Progenitor cell of endocrine pancreas (in vitro differentiated cells): ENCODE data around the gene STKLD1. TPM values are rescaled to one million over a fixed set of nuclear protein-coding genes. Genes with fewer than 3 reads are reported as not detected.

Experiments
- DNase-seq: peaks from one replicate; pipeline ENCODE4 v3.0.0; 2021; ENCODE audit warnings: low spot score; ENCODE audit not compliant: unreplicated experiment
- H3K27ac Mint-ChIP-seq: 2 replicates; pipeline ENCODE4 v1.8.0; 2021; ENCODE audit warnings: mild to moderate bottlenecking, moderate library complexity, mixed read lengths
- H3K27me3 Mint-ChIP-seq: 2 replicates; pipeline ENCODE4 v1.8.0; 2021; ENCODE audit warnings: mixed read lengths
- H3K36me3 Mint-ChIP-seq: 2 replicates; pipeline ENCODE4 v1.8.0; 2022; ENCODE audit warnings: mixed read lengths; ENCODE audit not compliant: insufficient read depth
- H3K4me1 Mint-ChIP-seq: 2 replicates; pipeline ENCODE4 v1.8.0; 2021; ENCODE audit warnings: low read depth, mixed read lengths
- H3K4me3 Mint-ChIP-seq: 2 replicates; pipeline ENCODE4 v1.8.0; 2021; ENCODE audit warnings: low read depth, mild to moderate bottlenecking, moderate library complexity, mixed read lengths
- H3K9me3 Mint-ChIP-seq: 2 replicates; pipeline ENCODE4 v1.8.0; 2021; ENCODE audit warnings: low read depth, mixed read lengths
- total RNA-seq: library from RNA; stranded (reverse); gene quantifications from 2 replicates; pipeline ENCODE4 v1.2.1, GENCODE V29; 2021
- TF ChIP-seq, protein P1 (sequence below): fragments of 200-600 bp; sonication (generic); IDR thresholded peaks from one replicate; pipeline ENCODE4 v1.5.0; 2021; ENCODE audit warnings: antibody characterized with exemption, mild to moderate bottlenecking; ENCODE audit not compliant: unreplicated experiment

The STKLD1 gene
- total RNA-seq, 1 donor from 2014 or later, result 4.0 TPM

DNA sequence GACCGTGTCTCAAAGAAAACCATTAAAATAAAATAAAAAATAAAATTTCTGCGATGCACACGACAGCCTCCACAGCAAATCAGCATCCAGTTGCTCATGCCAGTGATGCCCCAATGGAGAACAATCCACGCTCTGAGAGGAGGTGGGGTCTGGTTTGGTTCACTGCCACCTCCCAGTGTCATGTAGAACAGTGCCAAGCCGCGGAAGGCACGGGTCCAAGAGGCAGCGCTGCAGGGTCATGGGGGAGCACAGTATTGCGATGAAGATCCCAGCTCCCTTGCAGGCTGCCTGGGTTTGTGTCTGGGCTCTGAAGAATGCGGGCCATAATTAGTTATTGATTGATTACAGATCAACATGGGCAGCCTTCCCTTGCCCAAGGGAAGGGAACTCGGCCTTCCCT is 77.5 kb downstream of the STKLD1 start:
- peaks cover 4% of the 10 kb centered on the region for H3K4me1 Mint-ChIP-seq
- no peak overlapping the region for H3K4me3 Mint-ChIP-seq
- no peak overlapping the region for H3K27ac Mint-ChIP-seq
- no peak for DNase-seq
- H3K9me3 Mint-ChIP-seq, result no peaks in the 10 kb centered on the region
- H3K36me3 Mint-ChIP-seq, result no peaks in the 10 kb centered on the region
- H3K27me3 Mint-ChIP-seq, result no peaks in the 10 kb centered on the region
- TF ChIP-seq, protein P1, sequence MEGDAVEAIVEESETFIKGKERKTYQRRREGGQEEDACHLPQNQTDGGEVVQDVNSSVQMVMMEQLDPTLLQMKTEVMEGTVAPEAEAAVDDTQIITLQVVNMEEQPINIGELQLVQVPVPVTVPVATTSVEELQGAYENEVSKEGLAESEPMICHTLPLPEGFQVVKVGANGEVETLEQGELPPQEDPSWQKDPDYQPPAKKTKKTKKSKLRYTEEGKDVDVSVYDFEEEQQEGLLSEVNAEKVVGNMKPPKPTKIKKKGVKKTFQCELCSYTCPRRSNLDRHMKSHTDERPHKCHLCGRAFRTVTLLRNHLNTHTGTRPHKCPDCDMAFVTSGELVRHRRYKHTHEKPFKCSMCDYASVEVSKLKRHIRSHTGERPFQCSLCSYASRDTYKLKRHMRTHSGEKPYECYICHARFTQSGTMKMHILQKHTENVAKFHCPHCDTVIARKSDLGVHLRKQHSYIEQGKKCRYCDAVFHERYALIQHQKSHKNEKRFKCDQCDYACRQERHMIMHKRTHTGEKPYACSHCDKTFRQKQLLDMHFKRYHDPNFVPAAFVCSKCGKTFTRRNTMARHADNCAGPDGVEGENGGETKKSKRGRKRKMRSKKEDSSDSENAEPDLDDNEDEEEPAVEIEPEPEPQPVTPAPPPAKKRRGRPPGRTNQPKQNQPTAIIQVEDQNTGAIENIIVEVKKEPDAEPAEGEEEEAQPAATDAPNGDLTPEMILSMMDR, result no peak

DNA sequence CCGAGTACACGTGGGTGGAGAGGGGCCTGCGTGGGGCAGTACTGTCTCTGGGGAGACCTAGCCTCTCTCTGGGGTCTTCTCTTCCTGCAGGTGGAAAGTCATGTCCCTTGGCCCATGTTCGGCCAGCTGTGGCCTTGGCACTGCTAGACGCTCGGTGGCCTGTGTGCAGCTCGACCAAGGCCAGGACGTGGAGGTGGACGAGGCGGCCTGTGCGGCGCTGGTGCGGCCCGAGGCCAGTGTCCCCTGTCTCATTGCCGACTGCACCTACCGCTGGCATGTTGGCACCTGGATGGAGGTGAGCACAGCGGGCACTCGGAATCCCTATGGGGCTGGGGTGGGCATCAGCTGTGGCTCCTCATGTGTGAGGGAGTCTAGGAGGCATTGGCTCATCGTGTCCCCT is 78.2 kb downstream of the STKLD1 start:
- Mint-ChIP-seq H3K4me1 (peaks cover 4% of the 10 kb centered on the region), H3K27me3 (no peaks in the 10 kb centered on the region), H3K4me3 (no peak overlapping the region), H3K36me3 (no peaks in the 10 kb centered on the region), H3K9me3 (no peaks in the 10 kb centered on the region), H3K27ac (no peak overlapping the region)
- no peak for DNase-seq
- TF ChIP-seq, protein P1, result no peak

DNA sequence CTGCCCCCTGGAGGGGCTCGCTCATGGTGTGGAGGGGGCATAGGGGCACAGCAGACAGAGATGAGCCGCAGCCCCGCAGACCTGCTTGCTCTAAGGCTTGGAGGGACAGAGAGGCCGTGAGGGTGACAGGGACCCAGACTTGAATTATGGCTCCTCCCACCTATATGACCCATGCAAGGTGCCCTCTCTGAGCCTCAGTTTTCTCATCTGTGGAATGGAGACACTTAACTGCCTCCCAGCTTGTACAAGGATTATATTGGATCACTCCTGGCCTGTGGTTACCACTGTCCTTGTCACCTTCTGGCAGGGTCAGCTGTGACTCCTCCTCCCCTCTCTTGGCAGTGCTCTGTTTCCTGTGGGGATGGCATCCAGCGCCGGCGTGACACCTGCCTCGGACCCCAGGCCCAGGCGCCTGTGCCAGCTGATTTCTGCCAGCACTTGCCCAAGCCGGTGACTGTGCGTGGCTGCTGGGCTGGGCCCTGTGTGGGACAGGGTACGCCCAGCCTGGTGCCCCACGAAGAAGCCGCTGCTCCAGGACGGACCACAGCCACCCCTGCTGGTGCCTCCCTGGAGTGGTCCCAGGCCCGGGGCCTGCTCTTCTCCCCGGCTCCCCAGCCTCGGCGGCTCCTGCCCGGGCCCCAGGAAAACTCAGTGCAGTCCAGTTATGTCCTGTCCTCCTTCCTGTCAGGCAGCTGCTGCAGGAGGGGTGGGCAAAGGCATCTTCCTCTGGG is 78.9 kb downstream of the STKLD1 start:
- Mint-ChIP-seq H3K27me3 (no peaks in the 10 kb centered on the region), H3K36me3 (no peaks in the 10 kb centered on the region), H3K9me3 (no peaks in the 10 kb centered on the region), H3K4me3 (no peak overlapping the region), H3K4me1 (peaks cover 4% of the 10 kb centered on the region), H3K27ac (no peak overlapping the region)
- TF ChIP-seq, protein P1, result no peak
- no peak for DNase-seq

Other genes with a start within 250 kb of the STKLD1 start
- 5.2 and 7.3 TPM in 2 replicates for gene GBGT1, start 212.5 kb upstream of the STKLD1 start, total RNA-seq
- not detected in 2 replicates for gene OBP2B, start 167.1 kb upstream of the STKLD1 start, total RNA-seq
- 9.3 and 10.3 TPM in 2 replicates for gene ABO, start 101.2 kb upstream of the STKLD1 start, total RNA-seq
- 21.3 and 23.1 TPM in 2 replicates for gene SURF6, start 40.2 kb upstream of the STKLD1 start, total RNA-seq
- gene MED22, start 28.2 kb upstream of the STKLD1 start, total RNA-seq, result 48.4 and 49.2 TPM in 2 replicates
- gene RPL7A, start 28.1 kb upstream of the STKLD1 start, total RNA-seq, result 2,045 and 2,098 TPM in 2 replicates
- gene SURF1, start 19.9 kb upstream of the STKLD1 start, total RNA-seq, result 36.3 and 42.9 TPM in 2 replicates
- gene SURF2, start 19.8 kb upstream of the STKLD1 start, total RNA-seq, result 15.8 and 19.8 TPM in 2 replicates
- gene SURF4, start 306 bp upstream of the STKLD1 start, total RNA-seq, result 120 and 122 TPM in 2 replicates
- gene REXO4, start 41.6 kb downstream of the STKLD1 start, total RNA-seq, result 30.3 and 30.9 TPM in 2 replicates
- 16.0 and 17.8 TPM in 2 replicates for gene ADAMTS13, start 46.0 kb downstream of the STKLD1 start, total RNA-seq
- gene CACFD1, start 83.6 kb downstream of the STKLD1 start, total RNA-seq, result 55.6 and 56.2 TPM in 2 replicates
- 4.7 and 5.2 TPM in 2 replicates for gene SLC2A6, start 102.7 kb downstream of the STKLD1 start, total RNA-seq
- gene MYMK, start 148.6 kb downstream of the STKLD1 start, total RNA-seq, result not detected in 2 replicates
- gene ADAMTSL2, start 158.3 kb downstream of the STKLD1 start, total RNA-seq, result 0.07 and 0.14 TPM in 2 replicates
- not detected in 2 replicates for gene FAM163B, start 233.0 kb downstream of the STKLD1 start, total RNA-seq